Measurements from ENCODE around the gene MTREX.
A peak's percentile ranks its signal among the peaks of the same experiment; 100 is the strongest.

MTREX gene

DNA sequence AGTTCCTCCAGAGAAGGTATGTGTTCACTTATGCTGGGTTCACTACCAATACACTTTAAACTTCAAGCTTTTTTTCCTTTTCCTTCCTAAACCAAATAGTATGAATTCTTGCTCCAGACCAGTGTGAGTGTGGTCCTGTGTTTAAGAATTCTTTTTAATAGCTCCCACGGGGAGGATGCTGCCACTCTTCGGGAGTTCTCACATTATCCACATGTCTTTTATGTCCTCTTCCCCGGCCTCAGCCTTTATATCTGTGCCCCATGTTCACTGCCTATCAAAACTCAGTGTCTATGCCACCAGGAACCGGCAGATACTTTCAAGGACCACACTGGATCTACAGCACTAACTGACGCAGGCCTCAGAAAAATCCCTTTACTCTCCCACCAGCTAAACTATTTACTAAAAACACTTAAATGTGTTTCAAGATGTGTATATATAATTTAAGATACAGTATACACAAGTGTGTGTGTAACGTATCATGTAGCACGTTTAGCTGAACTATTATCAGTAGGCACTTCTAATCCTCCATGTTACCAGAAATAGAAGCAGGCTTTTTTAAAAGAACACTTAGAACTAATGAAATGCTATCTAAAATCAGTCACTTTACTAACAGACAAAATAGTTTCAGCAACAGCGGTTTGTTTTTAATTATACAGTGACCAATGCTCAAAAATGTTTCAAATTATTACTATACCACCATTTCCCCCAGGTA lies 139.0 kb downstream of the MTREX start:
- H3K79me2 ChIP-seq (ENCODE audit: control insufficient read depth, insufficient read depth, low read length, unreplicated experiment) = no peaks in the 10 kb centered on the region
- no peak overlapping the region for H3K4me3 ChIP-seq (ENCODE audit: low read depth, low read length)
- H2AFZ ChIP-seq (ENCODE audit: low read length, unreplicated experiment) = no peak overlapping the region
- H3K27ac ChIP-seq (ENCODE audit: low read depth, low read length) = no peak overlapping the region
- no peaks in the 10 kb centered on the region; the same call in 1 of the 2 replicates for H3K36me3 ChIP-seq (ENCODE audit: insufficient read depth, low read length)
- peaks cover 5% of the 10 kb centered on the region for H3K4me1 ChIP-seq (ENCODE audit: control insufficient read depth, insufficient read depth, low read length, unreplicated experiment)
- H3K27me3 ChIP-seq (ENCODE audit: insufficient read depth, low read length) = no peaks in the 10 kb centered on the region

GRCh38 chr5:55450050-55450765 lies 142.4 kb downstream of the MTREX start:
- Histone ChIP-seq H3K4me1 (ENCODE audit: control insufficient read depth, insufficient read depth, low read length, unreplicated experiment) (peaks cover 16% of the 10 kb centered on the region), H3K36me3 (ENCODE audit: insufficient read depth, low read length) (no peaks in the 10 kb centered on the region; the same call in 1 of the 2 replicates), H3K27ac (ENCODE audit: low read depth, low read length) (no peak overlapping the region), H3K79me2 (ENCODE audit: control insufficient read depth, insufficient read depth, low read length, unreplicated experiment) (no peaks in the 10 kb centered on the region), H3K27me3 (ENCODE audit: insufficient read depth, low read length) (no peaks in the 10 kb centered on the region), H3K4me3 (ENCODE audit: low read depth, low read length) (no peak overlapping the region), H2AFZ (ENCODE audit: low read length, unreplicated experiment) (no peak overlapping the region)

- H3K27ac ChIP-seq (ENCODE audit: low read depth, low read length) = no peak overlapping the region
- H3K27me3 ChIP-seq (ENCODE audit: insufficient read depth, low read length) = no peaks in the 10 kb centered on the region
- H3K36me3 ChIP-seq (ENCODE audit: insufficient read depth, low read length) = no peaks in the 10 kb centered on the region; the same call in 1 of the 2 replicates
- no peak overlapping the region for H2AFZ ChIP-seq (ENCODE audit: low read length, unreplicated experiment)
- H3K79me2 ChIP-seq (ENCODE audit: control insufficient read depth, insufficient read depth, low read length, unreplicated experiment) = no peaks in the 10 kb centered on the region
- no peak overlapping the region for H3K4me3 ChIP-seq (ENCODE audit: low read depth, low read length)
- peaks cover 25% of the 10 kb centered on the region for H3K4me1 ChIP-seq (ENCODE audit: control insufficient read depth, insufficient read depth, low read length, unreplicated experiment)
Observed at GRCh38 chr5:55451976-55452375, 144.2 kb downstream of the MTREX start.

GRCh38 chr5:55453211-55453610 lies 145.4 kb downstream of the MTREX start:
- no peaks in the 10 kb centered on the region for H3K27me3 ChIP-seq (ENCODE audit: insufficient read depth, low read length)
- peaks cover 25% of the 10 kb centered on the region for H3K4me1 ChIP-seq (ENCODE audit: control insufficient read depth, insufficient read depth, low read length, unreplicated experiment)
- no peaks in the 10 kb centered on the region; the same call in 1 of the 2 replicates for H3K36me3 ChIP-seq (ENCODE audit: insufficient read depth, low read length)
- no peak overlapping the region for H2AFZ ChIP-seq (ENCODE audit: low read length, unreplicated experiment)
- H3K79me2 ChIP-seq (ENCODE audit: control insufficient read depth, insufficient read depth, low read length, unreplicated experiment) = no peaks in the 10 kb centered on the region
- no peak overlapping the region for H3K27ac ChIP-seq (ENCODE audit: low read depth, low read length)
- H3K4me3 ChIP-seq (ENCODE audit: low read depth, low read length) = no peak overlapping the region

GRCh38 chr5:55454282-55454681 lies 146.5 kb downstream of the MTREX start:
- Histone ChIP-seq H3K79me2 (ENCODE audit: control insufficient read depth, insufficient read depth, low read length, unreplicated experiment) (no peaks in the 10 kb centered on the region), H3K4me1 (ENCODE audit: control insufficient read depth, insufficient read depth, low read length, unreplicated experiment) (peaks cover 25% of the 10 kb centered on the region)

DNA sequence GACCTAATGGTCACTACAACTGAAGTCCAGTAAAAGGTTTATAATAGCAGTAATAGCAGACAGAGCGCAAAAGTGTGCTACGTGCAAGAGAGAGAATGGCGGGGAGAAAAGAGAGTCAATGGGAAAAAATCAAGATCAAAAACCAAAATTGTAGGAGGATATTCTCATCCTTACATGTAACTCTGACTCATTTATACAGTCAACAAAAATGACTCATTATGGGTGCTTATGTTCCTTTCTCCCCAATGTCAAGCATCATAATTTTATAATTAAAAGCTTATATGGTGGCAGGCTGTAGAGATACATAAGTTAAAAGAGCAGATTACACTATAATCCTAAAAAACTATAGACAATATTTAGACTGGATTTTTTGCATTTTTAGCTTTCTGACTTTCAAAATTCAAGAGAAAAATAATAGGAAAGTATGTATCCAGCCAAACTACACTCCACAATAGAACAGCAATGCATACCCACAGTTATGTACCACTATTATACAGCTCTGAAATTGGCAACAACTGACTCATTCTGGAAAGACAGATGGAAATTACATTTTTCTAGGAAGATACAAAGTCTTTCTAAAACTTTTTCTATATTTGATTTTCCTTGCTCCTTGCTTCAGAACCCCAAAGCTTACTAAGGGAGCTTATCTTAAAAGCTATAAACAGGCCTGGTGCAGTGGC lies 148.6 kb downstream of the MTREX start:
- no peak overlapping the region for H3K4me3 ChIP-seq (ENCODE audit: low read depth, low read length)
- H3K36me3 ChIP-seq (ENCODE audit: insufficient read depth, low read length) = no peaks in the 10 kb centered on the region
- no peak overlapping the region for H2AFZ ChIP-seq (ENCODE audit: low read length, unreplicated experiment)
- H3K79me2 ChIP-seq (ENCODE audit: control insufficient read depth, insufficient read depth, low read length, unreplicated experiment) = no peaks in the 10 kb centered on the region
- H3K27ac ChIP-seq (ENCODE audit: low read depth, low read length) = peak overlapping the region; percentile 66
- H3K27me3 ChIP-seq (ENCODE audit: insufficient read depth, low read length) = no peaks in the 10 kb centered on the region
- H3K4me1 ChIP-seq (ENCODE audit: control insufficient read depth, insufficient read depth, low read length, unreplicated experiment) = peaks cover 20% of the 10 kb centered on the region

More at GRCh38 chr5:55454282-55454681, 146.5 kb downstream of the MTREX start:
- Histone ChIP-seq H3K27me3 (ENCODE audit: insufficient read depth, low read length) (no peaks in the 10 kb centered on the region), H3K4me3 (ENCODE audit: low read depth, low read length) (no peak overlapping the region), H2AFZ (ENCODE audit: low read length, unreplicated experiment) (no peak overlapping the region), H3K36me3 (ENCODE audit: insufficient read depth, low read length) (no peaks in the 10 kb centered on the region; the same call in 1 of the 2 replicates), H3K27ac (ENCODE audit: low read depth, low read length) (no peak overlapping the region)

GRCh38 chr5:55459572-55459971 lies 151.8 kb downstream of the MTREX start:
- Histone ChIP-seq H3K4me3 (ENCODE audit: low read depth, low read length) (no peak overlapping the region), H2AFZ (ENCODE audit: low read length, unreplicated experiment) (no peak overlapping the region), H3K27me3 (ENCODE audit: insufficient read depth, low read length) (no peaks in the 10 kb centered on the region), H3K4me1 (ENCODE audit: control insufficient read depth, insufficient read depth, low read length, unreplicated experiment) (peaks cover 11% of the 10 kb centered on the region), H3K79me2 (ENCODE audit: control insufficient read depth, insufficient read depth, low read length, unreplicated experiment) (no peaks in the 10 kb centered on the region), H3K27ac (ENCODE audit: low read depth, low read length) (no peak overlapping the region), H3K36me3 (ENCODE audit: insufficient read depth, low read length) (no peaks in the 10 kb centered on the region)

DNA sequence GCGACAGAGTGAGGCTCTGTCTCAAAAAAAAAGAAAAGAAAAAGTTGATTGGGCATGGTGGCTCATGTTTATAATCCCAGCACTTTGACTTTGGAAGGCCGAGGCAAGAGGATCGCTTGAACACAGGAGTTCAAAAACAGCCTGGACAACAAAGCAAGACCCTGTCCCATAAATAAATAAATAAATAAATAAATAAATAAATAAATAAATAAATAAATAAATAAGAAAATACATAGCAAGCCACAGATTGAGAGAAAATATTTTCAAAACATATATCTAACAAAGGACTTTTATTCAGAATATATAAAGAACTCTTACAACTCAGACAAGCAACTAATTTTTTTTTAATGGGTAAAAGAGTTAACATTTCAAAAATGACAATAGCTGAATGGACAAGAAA lies 155.8 kb downstream of the MTREX start:
- Histone ChIP-seq H3K27ac (ENCODE audit: low read depth, low read length) (no peak overlapping the region), H2AFZ (ENCODE audit: low read length, unreplicated experiment) (no peak overlapping the region), H3K4me1 (ENCODE audit: control insufficient read depth, insufficient read depth, low read length, unreplicated experiment) (no peaks in the 10 kb centered on the region), H3K36me3 (ENCODE audit: insufficient read depth, low read length) (no peaks in the 10 kb centered on the region), H3K79me2 (ENCODE audit: control insufficient read depth, insufficient read depth, low read length, unreplicated experiment) (no peaks in the 10 kb centered on the region), H3K4me3 (ENCODE audit: low read depth, low read length) (no peak overlapping the region), H3K27me3 (ENCODE audit: insufficient read depth, low read length) (no peaks in the 10 kb centered on the region)

GRCh38 chr5:55467862-55468551 lies 160.2 kb downstream of the MTREX start:
- Histone ChIP-seq H3K79me2 (ENCODE audit: control insufficient read depth, insufficient read depth, low read length, unreplicated experiment) (no peaks in the 10 kb centered on the region), H3K27me3 (ENCODE audit: insufficient read depth, low read length) (no peaks in the 10 kb centered on the region), H3K4me3 (ENCODE audit: low read depth, low read length) (no peak overlapping the region), H3K36me3 (ENCODE audit: insufficient read depth, low read length) (no peaks in the 10 kb centered on the region), H3K27ac (ENCODE audit: low read depth, low read length) (no peak overlapping the region), H2AFZ (ENCODE audit: low read length, unreplicated experiment) (no peak overlapping the region), H3K4me1 (ENCODE audit: control insufficient read depth, insufficient read depth, low read length, unreplicated experiment) (no peaks in the 10 kb centered on the region)

DNA sequence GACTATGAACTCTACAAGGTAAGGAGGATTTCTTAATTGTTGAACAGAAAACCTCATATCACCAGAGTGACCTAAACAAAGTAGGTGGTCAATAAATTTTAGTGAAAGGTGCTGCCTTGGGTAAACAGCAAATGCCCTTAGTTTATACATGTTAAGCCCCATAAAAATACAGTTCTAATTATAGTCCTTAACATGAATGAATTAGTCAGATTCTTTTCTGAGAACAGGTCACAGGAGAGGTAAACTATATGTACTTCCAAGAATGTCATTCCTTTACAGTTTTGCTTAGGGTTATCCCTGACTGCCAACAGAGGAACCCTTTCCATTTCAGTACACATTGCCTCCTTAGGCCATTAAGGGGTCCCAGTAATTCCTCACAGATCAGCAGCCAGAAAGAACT lies 162.1 kb downstream of the MTREX start:
- no peak overlapping the region for H2AFZ ChIP-seq (ENCODE audit: low read length, unreplicated experiment)
- no peaks in the 10 kb centered on the region for H3K79me2 ChIP-seq (ENCODE audit: control insufficient read depth, insufficient read depth, low read length, unreplicated experiment)
- no peak overlapping the region for H3K4me3 ChIP-seq (ENCODE audit: low read depth, low read length)
- H3K4me1 ChIP-seq (ENCODE audit: control insufficient read depth, insufficient read depth, low read length, unreplicated experiment) = no peaks in the 10 kb centered on the region
- H3K27me3 ChIP-seq (ENCODE audit: insufficient read depth, low read length) = no peaks in the 10 kb centered on the region
- no peak overlapping the region for H3K27ac ChIP-seq (ENCODE audit: low read depth, low read length)
- H3K36me3 ChIP-seq (ENCODE audit: insufficient read depth, low read length) = no peaks in the 10 kb centered on the region
